NCI-H82 treated with DMSO at 0.1 percent for 48 hours (cell line): Measurements from ENCODE around the gene ZDHHC13.
"Not testable (repeated sequence)": the region's sequence is repeated elsewhere in the genome, so short reads cannot be mapped to it uniquely, and the experiment has no call there.

ENCODE experiments used
- DNase-seq: peaks from one replicate; lab custom pipeline; 2025; ENCODE audit not compliant: unreplicated experiment; lab: John Stamatoyannopoulos, UW

The ZDHHC13 gene

DNA sequence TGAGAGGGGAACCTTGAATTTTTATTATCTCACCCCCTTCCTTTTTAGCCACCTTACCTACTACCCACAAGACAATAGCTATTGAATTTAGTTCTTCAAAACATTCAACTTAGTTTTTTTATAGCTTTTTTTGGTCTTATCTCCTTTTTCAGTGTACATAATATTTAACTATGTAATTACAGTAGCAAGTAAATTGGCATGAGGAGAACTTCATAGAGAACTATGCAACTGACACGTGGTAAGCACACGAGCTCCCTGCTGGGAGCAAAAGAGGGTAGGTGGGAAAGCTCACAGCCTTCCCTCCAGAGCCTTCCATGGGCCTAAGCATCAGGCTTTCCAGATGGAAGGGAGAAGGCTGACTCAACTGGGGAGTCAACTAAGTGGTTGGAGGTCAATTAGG, 22.1 kb upstream of the ZDHHC13 start:
- DNase-seq = no peak

DNA sequence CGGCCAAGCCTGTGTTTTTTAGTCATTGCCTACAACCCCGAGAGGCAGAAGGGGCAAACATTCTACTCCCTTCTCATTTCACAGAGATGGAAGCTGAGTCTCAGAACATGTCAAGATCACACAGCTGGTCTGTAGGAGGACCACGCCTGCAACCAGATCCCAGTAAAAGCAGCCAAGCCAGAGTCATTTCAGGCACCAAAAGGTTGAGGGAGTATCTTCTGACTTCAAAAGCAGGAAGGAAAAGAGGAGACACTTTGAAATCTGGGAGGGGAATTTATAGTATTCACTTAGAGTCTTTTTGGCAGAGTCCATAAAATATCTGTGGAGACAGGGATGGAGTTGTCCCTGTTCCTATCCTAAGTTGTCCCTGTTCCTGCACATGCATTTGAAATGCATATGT, 17.9 kb upstream of the ZDHHC13 start:
- no peak for DNase-seq

DNA sequence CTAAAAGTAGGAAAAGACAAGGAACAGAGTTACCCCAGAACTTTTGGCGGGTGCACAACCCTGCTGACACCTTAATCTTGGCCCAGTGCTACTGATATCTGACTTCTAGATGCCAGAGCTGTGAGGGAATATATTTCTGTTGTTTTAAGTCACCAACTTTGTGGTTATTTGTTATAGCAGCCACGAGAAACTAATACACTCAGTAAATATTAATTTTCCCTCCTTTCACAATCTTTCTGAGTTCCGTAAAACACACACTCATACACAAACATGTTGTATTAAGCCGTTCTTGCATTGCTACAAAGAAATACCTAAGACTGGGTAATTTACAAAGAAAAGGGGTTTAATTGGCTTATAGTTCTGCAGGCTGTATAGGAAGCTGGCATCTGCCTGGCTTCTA, 16.1 kb upstream of the ZDHHC13 start:
- DNase-seq = no peak

DNA sequence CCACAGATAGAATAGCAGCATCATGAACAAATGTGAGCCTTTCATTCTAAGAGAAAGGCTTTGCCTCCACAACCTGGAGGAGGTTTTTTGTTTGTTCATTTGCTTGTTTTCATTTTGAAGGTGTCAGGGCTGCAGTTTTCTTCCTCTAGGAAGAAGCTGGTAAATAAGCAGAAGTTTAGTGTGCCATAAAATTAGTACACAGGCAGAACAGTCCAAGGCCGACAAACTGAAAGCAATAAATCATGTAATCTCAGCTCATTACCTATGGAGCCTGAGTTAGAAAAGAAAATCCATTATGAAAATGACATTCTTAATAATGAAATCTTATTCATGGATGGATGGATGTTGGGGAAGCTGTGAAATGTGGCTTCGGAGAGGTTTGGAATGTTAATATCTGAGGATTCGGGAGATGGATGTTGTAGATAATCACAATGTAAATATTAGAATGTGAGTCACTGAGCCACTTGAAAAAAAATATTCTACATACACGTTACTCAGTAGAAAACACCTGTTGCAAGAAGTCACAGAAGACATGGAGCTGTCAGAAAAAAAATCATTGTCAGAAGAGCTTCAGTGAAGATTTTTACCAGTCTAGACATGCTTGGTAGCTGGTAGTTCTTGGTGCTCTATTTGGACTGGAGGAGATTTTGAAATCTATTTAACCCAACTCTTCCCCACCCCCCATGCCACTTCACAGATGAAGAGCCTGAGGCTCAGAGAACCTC, 15.0 kb upstream of the ZDHHC13 start:
- DNase-seq = no peak

- no peak for DNase-seq
Observed at GRCh38 chr11:19102521-19102900, 14.5 kb upstream of the ZDHHC13 start.

DNA sequence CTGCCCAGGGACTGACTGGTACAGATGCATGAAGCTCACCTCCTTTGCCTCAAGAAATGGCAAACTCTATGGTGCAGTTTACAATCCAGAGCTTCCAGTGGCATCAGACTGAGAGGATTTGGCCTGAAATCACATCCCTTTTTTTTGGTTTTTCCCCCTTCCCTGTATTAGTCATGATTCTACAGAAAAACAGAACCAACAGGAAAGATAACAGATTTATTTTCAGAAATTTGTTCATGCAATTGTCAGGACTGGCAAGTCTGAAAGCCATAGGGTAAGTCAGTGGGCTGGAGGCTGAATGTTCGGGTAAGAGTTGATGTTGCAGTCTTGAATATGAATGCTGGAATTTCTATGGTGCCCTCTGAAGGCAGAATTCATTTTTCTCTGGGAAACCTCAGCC, 12.0 kb upstream of the ZDHHC13 start:
- no peak for DNase-seq

DNA sequence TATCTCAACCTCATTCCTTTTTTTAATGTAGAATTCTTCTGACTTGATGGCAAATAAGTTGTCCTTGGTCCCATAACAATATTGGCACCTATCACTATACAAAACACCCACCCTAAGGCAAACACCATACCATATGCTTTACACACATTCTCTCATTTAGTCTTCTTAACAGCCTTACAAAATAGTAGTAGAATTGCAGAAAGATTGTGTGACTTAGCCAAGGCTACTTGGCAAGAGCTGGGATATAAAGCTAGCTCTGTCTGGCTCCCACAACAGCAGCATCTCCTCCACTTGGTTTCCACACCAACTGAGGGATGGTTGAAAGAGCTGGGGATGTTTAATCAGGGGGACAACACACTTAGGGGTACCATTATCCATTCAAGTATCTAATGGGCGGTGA, 9.8 kb upstream of the ZDHHC13 start:
- DNase-seq = no peak

DNA sequence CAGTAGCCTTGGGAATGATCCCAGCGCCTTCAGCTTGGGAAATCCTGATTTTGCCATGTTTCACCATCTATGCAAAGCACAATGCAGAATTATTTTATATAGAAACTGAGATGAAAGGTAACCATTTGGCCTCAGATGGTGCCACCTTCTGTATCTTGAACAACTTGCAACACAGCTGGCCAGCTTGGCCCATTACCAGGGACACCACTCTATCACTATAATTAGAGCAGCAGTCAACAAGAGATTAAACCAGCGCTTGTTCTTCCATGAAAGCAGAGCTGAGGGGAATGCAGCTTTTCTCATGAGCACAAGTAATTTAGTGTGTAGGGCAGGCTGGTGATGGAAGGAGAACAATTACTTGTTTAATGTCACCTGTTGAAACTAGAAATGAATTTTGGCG, 6.7 kb upstream of the ZDHHC13 start:
- DNase-seq = no peak

DNA sequence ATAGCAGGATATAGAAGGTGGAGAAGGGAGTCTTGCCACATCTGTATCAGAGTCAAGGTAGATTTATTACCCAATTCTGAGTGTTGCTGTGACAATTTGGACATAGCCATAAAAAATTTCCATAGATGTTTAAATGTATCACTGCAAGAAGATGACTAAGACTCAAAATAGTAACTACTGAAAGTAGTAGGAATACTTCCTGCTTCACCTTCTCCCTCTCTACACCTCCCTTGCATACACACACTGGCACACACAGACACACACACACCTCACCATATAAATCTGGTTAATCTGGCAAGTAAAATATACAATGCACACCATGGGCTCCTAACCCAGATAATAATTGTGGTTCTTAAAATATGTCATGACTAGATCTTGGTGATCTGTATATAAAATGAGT, 5.2 kb upstream of the ZDHHC13 start:
- DNase-seq = no peak

GRCh38 chr11:19116276-19116970, 545 bp upstream of the ZDHHC13 start:
- no peak for DNase-seq

GRCh38 chr11:19117760-19118097, 761 bp downstream of the ZDHHC13 start:
- no peak for DNase-seq

- no peak for DNase-seq
Observed at GRCh38 chr11:19121646-19122045, 4.7 kb downstream of the ZDHHC13 start.

- DNase-seq = no peak
Observed at GRCh38 chr11:19122960-19123615, 6.1 kb downstream of the ZDHHC13 start.

DNA sequence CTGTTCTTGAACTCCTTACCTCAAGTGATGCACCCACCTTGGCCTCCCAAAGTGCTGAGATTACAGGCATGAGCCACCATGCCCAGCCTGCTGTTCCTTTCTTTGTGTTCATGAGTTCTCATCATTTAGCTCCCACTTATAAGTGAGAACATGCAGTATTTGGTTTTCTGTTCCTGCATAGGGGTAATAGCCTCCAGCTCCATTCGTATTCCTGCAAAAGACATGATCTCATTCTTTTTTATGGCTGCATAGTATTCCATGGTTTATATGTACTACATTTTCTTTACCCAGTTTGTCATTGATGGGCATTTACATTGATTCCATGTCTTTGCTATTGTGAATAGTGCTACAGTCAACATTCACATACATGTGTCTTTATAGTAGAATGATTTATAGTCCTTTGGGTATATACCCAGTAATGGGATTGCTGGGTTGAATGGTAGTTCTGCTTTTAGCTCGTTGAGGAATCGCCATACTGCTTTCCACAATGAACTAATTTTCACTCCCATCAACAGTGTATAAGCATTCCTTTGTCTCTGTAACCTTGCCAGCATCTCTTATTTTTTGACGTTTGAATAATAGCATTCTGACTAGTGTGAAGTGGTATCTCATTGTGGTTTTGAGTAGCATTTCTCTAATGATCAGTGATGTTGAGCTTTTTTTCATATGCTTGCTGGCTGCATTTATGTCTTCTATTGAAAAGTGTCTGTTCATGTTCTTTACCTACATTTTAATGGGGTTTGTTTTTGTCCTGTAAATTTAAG, 9.8 kb downstream of the ZDHHC13 start:
- DNase-seq = not testable (repeated sequence)

- no peak for DNase-seq
Observed at GRCh38 chr11:19134004-19134403, 17.0 kb downstream of the ZDHHC13 start.

DNA sequence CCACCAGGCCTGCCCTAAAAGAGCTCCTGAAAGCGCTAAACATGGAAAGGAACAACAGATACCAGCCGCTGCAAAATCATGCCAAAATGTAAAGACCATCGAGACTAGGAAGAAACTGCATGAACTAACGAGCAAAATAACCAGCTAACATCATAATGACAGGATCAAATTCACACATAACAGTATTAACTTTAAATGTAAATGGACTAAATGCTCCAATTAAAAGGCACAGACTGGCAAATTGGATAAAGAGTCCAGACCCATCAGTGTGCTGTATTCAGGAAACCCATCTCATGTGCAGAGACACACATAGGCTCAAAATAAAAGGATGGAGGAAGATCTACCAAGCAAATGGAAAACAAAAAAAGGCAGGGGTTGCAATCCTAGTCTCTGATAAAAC, 19.9 kb downstream of the ZDHHC13 start:
- not testable (repeated sequence) for DNase-seq

GRCh38 chr11:19145319-19145718, 28.4 kb downstream of the ZDHHC13 start:
- no peak for DNase-seq

- no peak for DNase-seq
Observed at GRCh38 chr11:19156892-19157291, 39.9 kb downstream of the ZDHHC13 start.

- no peak for DNase-seq
Observed at GRCh38 chr11:19160847-19161246, 43.9 kb downstream of the ZDHHC13 start.

DNA sequence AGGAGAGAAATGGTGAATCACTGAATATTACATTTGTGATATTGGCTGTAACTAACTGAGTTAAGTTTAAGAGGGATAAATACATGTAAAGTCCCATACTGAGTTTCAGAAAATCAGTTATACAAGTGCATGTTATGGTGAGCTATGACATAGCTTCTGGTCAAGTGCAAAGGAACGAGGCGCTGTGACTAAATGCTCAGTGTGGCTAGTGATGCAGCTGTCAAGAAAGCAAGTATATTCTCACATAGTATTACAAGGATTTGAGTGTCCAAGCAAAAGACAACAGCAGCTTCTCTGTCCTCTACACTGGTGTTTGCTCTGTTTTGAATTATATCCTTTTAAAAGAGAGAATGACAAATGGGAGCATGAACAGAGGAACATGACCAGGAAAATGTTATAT, 44.7 kb downstream of the ZDHHC13 start:
- no peak for DNase-seq

- no peak for DNase-seq
Observed at GRCh38 chr11:19162951-19163505, 46.1 kb downstream of the ZDHHC13 start.
